H1 (cell line): ENCODE data around the gene TPD52L1. TPM values are rescaled to one million over a fixed set of nuclear protein-coding genes. Genes with fewer than 3 reads are reported as not detected.

Source experiments
- CTCF ChIA-PET: fragments of 300-600 bp; sonication (Branson Sonifier 250); formaldehyde crosslinking; loops from one replicate; lab custom pipeline; 2021; ENCODE audit not compliant: partially characterized antibody; lab: Charles Lee
- POLR2A ChIA-PET: fragments of 300-600 bp; sonication (Branson Sonifier 250); formaldehyde crosslinking; loops from one replicate; lab custom pipeline; 2021; ENCODE audit warnings: inconsistent platforms; ENCODE audit not compliant: partially characterized antibody; lab: Charles Lee
- DNase-seq, 2 experiments: peaks; one replicate each; pipeline versions ENCODE4 v3.0.0 to v3.0.0-alpha.2; 2010 to 2022; ENCODE audit warnings: low spot score in 2 of 2, low read depth in 1 of 2, mixed read lengths in 1 of 2
- FAIRE-seq: peaks from 2 replicates; lab custom pipeline; 2011; peaks lifted over from hg19 to GRCh38; lab: Jason Lieb, UNC
- H2AFZ ChIP-seq: 2 replicates; pipeline ENCODE4 v1.8.1; 2012; ENCODE audit warnings: low read length, inconsistent platforms
- H2AK5ac ChIP-seq: 2 replicates; pipeline ENCODE4 v1.6.1; 2013; ENCODE audit warnings: low read depth, low read length
- H2BK120ac ChIP-seq: replicated peaks from 2 replicates; pipeline ENCODE3; 2013; ENCODE audit warnings: low read depth, low read length, inconsistent platforms
- H2BK12ac ChIP-seq: 2 replicates; pipeline ENCODE4 v1.6.1; 2013; ENCODE audit warnings: low read depth, low read length
- H2BK15ac ChIP-seq: 2 replicates; pipeline ENCODE4 v1.6.1; 2013; ENCODE audit warnings: low read length
- H2BK20ac ChIP-seq: 2 replicates; pipeline ENCODE4 v1.6.1; 2013; ENCODE audit warnings: low read length
- H2BK5ac ChIP-seq: 2 replicates; pipeline ENCODE4 v1.6.1; 2013; ENCODE audit warnings: low read depth, low read length
- H3K14ac ChIP-seq: 2 replicates; pipeline ENCODE4 v1.6.1; 2013; ENCODE audit warnings: inconsistent platforms; ENCODE audit not compliant: insufficient read length
- H3K18ac ChIP-seq: 2 replicates; pipeline ENCODE4 v1.6.1; 2013; ENCODE audit warnings: low read length; ENCODE audit errors: extremely low read depth
- H3K23ac ChIP-seq: 2 replicates; pipeline ENCODE4 v1.6.1; 2013; ENCODE audit warnings: inconsistent platforms; ENCODE audit not compliant: insufficient read length
- H3K23me2 ChIP-seq: 2 replicates; pipeline ENCODE4 v1.6.1; 2013; ENCODE audit warnings: low read depth, low read length
- H3K27ac ChIP-seq: 2 replicates; pipeline ENCODE4 v1.6.1; 2011; ENCODE audit warnings: low read depth, low read length, inconsistent platforms
- H3K27me3 ChIP-seq, 4 experiments: replicated peaks in 1 of 4; 1 replicate in 1 of 4; 2 replicates in 3 of 4; pipeline versions ENCODE4 v1.6.1 to v1.8.1; 2011 to 2013; ENCODE audit warnings: low read length in 3 of 4, mild to moderate bottlenecking in 3 of 4, inconsistent platforms in 2 of 4, mixed read lengths in 2 of 4, moderate library complexity in 1 of 4; ENCODE audit not compliant: control insufficient read depth in 3 of 4, insufficient read depth in 3 of 4; ENCODE audit errors: extremely low read depth in 1 of 4
- H3K36me3 ChIP-seq, 4 experiments: 2 replicates each; pipeline versions ENCODE4 v1.6.1 to v1.8.1; 2011 to 2013; ENCODE audit warnings: mild to moderate bottlenecking in 4 of 4, low read length in 3 of 4, moderate library complexity in 2 of 4, control low read depth in 1 of 4, inconsistent platforms in 1 of 4; ENCODE audit not compliant: insufficient read depth in 4 of 4, control insufficient read depth in 2 of 4
- H3K4ac ChIP-seq: replicated peaks from 2 replicates; pipeline ENCODE3; 2013; ENCODE audit warnings: low read length, low read depth, mixed read lengths, inconsistent platforms; ENCODE audit not compliant: insufficient read length
- H3K4me1 ChIP-seq, 4 experiments: replicated peaks in 1 of 4; 1 replicate in 1 of 4; 2 replicates in 3 of 4; pipeline versions ENCODE4 v1.6.1 to v1.8.1; 2011 to 2013; ENCODE audit warnings: low read length in 3 of 4, inconsistent platforms in 2 of 4, mixed read lengths in 1 of 4; ENCODE audit not compliant: insufficient read depth in 4 of 4, control insufficient read depth in 3 of 4
- H3K4me2 ChIP-seq, 2 experiments: 2 replicates each; pipeline versions ENCODE4 v1.6.1 to v1.8.1; 2011 to 2013; ENCODE audit warnings: low read depth in 2 of 2, low read length in 2 of 2, control low read depth in 1 of 2, inconsistent platforms in 1 of 2, mild to moderate bottlenecking in 1 of 2; ENCODE audit not compliant: insufficient read depth in 1 of 2
- H3K4me3 ChIP-seq, 4 experiments: fragments of 200-600, 300-600 bp in 1 of 4; sonication (generic), shearing (Covaris generic), sonication (Bioruptor Twin) in 1 of 4; 2 replicates each; pipeline versions ENCODE4 v1.5.1 to v1.8.1; 2011 to 2016; ENCODE audit warnings: low read length in 4 of 4, low read depth in 3 of 4, control low read depth in 2 of 4, inconsistent platforms in 2 of 4, mild to moderate bottlenecking in 2 of 4, mixed read lengths in 1 of 4, moderate library complexity in 1 of 4; ENCODE audit not compliant: insufficient read depth in 2 of 4; ENCODE audit errors: extremely low read depth in 1 of 4
- H3K56ac ChIP-seq: replicated peaks from 2 replicates; pipeline ENCODE3; 2013; ENCODE audit warnings: low read depth, mild to moderate bottlenecking, mixed read lengths, low read length, inconsistent platforms; ENCODE audit not compliant: insufficient read length
- H3K79me1 ChIP-seq: 2 replicates; pipeline ENCODE4 v1.6.1; 2013; ENCODE audit warnings: low read depth, low read length, control low read depth
- H3K79me2 ChIP-seq, 2 experiments: 2 replicates each; pipeline versions ENCODE4 v1.6.1 to v1.8.1; 2012 to 2013; ENCODE audit warnings: low read length in 2 of 2, mild to moderate bottlenecking in 2 of 2, inconsistent platforms in 1 of 2; ENCODE audit not compliant: insufficient read depth in 2 of 2, control insufficient read depth in 1 of 2
- H3K9ac ChIP-seq, 4 experiments: replicated peaks in 1 of 4; 1 replicate in 1 of 4; 2 replicates in 3 of 4; pipeline versions ENCODE4 v1.6.1 to v1.8.1; 2011 to 2013; ENCODE audit warnings: low read depth in 3 of 4, low read length in 3 of 4, control low read depth in 2 of 4, mild to moderate bottlenecking in 2 of 4, moderate library complexity in 2 of 4, inconsistent platforms in 1 of 4; ENCODE audit errors: extremely low read depth in 1 of 4
- H3K9me3 ChIP-seq, 2 experiments: 2 replicates each; pipeline versions ENCODE4 v1.6.1 to v1.8.1; 2012 to 2013; ENCODE audit warnings: mild to moderate bottlenecking in 2 of 2, moderate library complexity in 2 of 2, control low read depth in 1 of 2, inconsistent platforms in 1 of 2, low read depth in 1 of 2, low read length in 1 of 2, mixed read lengths in 1 of 2; ENCODE audit not compliant: insufficient read depth in 2 of 2
- H4K20me1 ChIP-seq, 2 experiments: replicated peaks in 1 of 2; 2 replicates each; pipeline versions ENCODE3 to v1.8.1; 2011 to 2013; ENCODE audit warnings: inconsistent platforms in 2 of 2, low read length in 2 of 2, mild to moderate bottlenecking in 1 of 2; ENCODE audit not compliant: insufficient read depth in 2 of 2, control insufficient read depth in 1 of 2
- H4K5ac ChIP-seq: 2 replicates; pipeline ENCODE4 v1.6.1; 2013; ENCODE audit warnings: low read length, low read depth, mixed read lengths, inconsistent platforms; ENCODE audit not compliant: insufficient read length
- H4K8ac ChIP-seq: 2 replicates; pipeline ENCODE4 v1.8.0; 2013; ENCODE audit warnings: mild to moderate bottlenecking, moderate library complexity, low read length, inconsistent platforms; ENCODE audit not compliant: insufficient read depth; ENCODE audit errors: extremely low read depth
- H4K91ac ChIP-seq: replicated peaks from 2 replicates; pipeline ENCODE3; 2013; ENCODE audit warnings: low read length, mixed read lengths, inconsistent platforms; ENCODE audit not compliant: insufficient read length
- CTBP2 ChIP-seq: IDR thresholded peaks from 2 replicates; pipeline ENCODE4 v1.7.0; 2011; ENCODE audit warnings: borderline replicate concordance, mild to moderate bottlenecking, moderate library complexity, mixed read lengths, low read length; ENCODE audit not compliant: insufficient read depth, insufficient read length
- POU5F1 ChIP-seq: IDR thresholded peaks from 2 replicates; pipeline ENCODE4 v1.6.1; 2011; ENCODE audit warnings: low read depth, mild to moderate bottlenecking, low read length, moderate library complexity
- SIN3A ChIP-seq, 2 experiments: IDR thresholded peaks in 1 of 2; conservative IDR thresholded peaks in 1 of 2; 2 replicates each; pipeline ENCODE4 v1.6.1; 2011 to 2012; ENCODE audit warnings: low read length in 2 of 2, improper control_type of control experiment in 1 of 2, low read depth in 1 of 2, mild to moderate bottlenecking in 1 of 2
- USF2 ChIP-seq: IDR thresholded peaks from 2 replicates; pipeline ENCODE4 v1.6.1; 2011; ENCODE audit warnings: low read length, improper control_type of control experiment
- WGBS, 2 experiments: shearing (Covaris generic) in 1 of 2; methylation state at CpG; one replicate each; pipeline versions ENCODE4 v1.1.6 to v1.1.7; 2013 to 2015; ENCODE audit warnings: low lambda C conversion rate in 2 of 2, mixed read lengths in 2 of 2, inconsistent platforms in 1 of 2, low coverage in 1 of 2, missing lambda C conversion rate in 1 of 2; ENCODE audit not compliant: insufficient replicate concordance in 2 of 2, insufficient coverage in 1 of 2, insufficient read length in 1 of 2; ENCODE audit errors: extremely low coverage in 1 of 2, missing lambda C conversion rate in 1 of 2; 5-methylcytosine and 5-hydroxymethylcytosine counted together
- polyA plus RNA-seq, 7 experiments: library from polyadenylated mRNA; depleted of rRNA in 3 of 7; stranded (reverse) in 5 of 7; unstranded in 2 of 7; fragments of >200 nt in 5 of 7; fragments of 200-250 nt in 2 of 7; gene quantifications; 1 replicate in 5 of 7; 2 replicates in 1 of 7; 4 replicates in 1 of 7; pipeline versions ENCODE4 v1.2.1 to v1.2.3, GENCODE V29; 2011 to 2013; ENCODE audit warnings: missing spikeins in 2 of 7, mixed read lengths in 2 of 7
- total RNA-seq: library from RNA; stranded (reverse); fragmentation: NEBNext Ultra II Directional; extraction: Animal tissue kit (Norgen Biotek cat#: 25700); gene quantifications from 2 replicates; pipeline ENCODE4 v1.2.1, GENCODE V29; 2021
- TF ChIP-seq, protein P1 (sequence below): IDR thresholded peaks from 2 replicates; pipeline ENCODE4 v1.6.1; 2012; ENCODE audit warnings: inconsistent platforms

The TPD52L1 gene
- total and polyA plus RNA-seq, 2 of the 8 experiments (the other 6 are each of a cell fraction or from before 2014, with no cell fraction given) = 7.4 to 14.2 TPM

DNA sequence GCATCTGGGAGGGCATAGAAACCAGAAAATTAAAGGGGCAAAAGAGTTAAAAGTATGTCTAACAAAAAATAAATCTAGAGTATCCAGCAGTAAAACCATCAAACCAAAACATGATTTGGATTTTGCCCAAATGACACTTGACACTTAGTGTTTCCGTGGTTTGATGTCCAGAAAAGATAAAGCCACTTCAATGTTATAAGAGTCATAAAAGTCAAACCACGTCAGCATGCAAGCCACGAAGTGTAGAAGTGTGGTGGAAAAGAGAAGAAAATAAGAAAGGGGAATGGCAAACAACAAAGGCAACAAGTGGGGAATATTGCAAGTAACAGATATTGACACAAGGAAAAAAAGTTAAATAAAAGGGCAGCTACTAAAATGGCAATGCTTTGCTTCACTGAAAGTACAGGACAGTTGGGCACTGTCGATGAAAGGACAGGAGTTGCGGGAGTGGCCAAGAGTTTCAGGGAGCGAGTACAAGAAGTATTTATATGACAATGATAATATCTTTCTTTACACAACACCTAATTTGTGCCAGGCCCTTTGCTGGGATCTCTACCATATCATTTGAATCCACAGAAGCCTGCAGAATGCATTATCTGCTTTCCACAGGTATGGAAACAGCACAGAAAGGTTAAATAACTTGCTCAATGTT, 154.5 kb downstream of the TPD52L1 start:
- H4K5ac ChIP-seq = no peak overlapping the region
- H3K18ac ChIP-seq = no peak overlapping the region
- H2BK20ac ChIP-seq = no peak overlapping the region
- FAIRE-seq (no peak), DNase-seq (no peak)
- H3K79me2 ChIP-seq = no peaks in the 10 kb centered on the region
- no peak overlapping the region for H3K56ac ChIP-seq
- CTCF ChIA-PET = interaction anchor here (2.1 to 9.6 kb wide), 4 partner anchors 115 to 645 kb away, joined by 6 to 158 read pairs (median 72); no protein-coding TSS in a partner anchor
- WGBS, 2 experiments = 86% methylated on average over 6 of the region's 6 CpGs; no CpG with 5 or more reads in 1 of the 2 experiments
- H3K79me1 ChIP-seq = no peaks in the 10 kb centered on the region
- H3K27ac ChIP-seq = no peak overlapping the region
- H3K4ac ChIP-seq = no peak overlapping the region
- H2AFZ ChIP-seq = no peak overlapping the region
- H2BK15ac ChIP-seq = no peak overlapping the region
- H3K9ac ChIP-seq = no peak overlapping the region
- TF ChIP-seq SIN3A (conservative IDR thresholded peaks at IDR 0.05 in 1 of 2, IDR thresholded peaks at IDR 0.05 in 1 of 2; ENCODE audit: low read depth in 1 of 2, low read length in 2 of 2) = no peak
- TF ChIP-seq CTBP2 = no peak
- TF ChIP-seq USF2 = no peak
- TF ChIP-seq, protein P1, sequence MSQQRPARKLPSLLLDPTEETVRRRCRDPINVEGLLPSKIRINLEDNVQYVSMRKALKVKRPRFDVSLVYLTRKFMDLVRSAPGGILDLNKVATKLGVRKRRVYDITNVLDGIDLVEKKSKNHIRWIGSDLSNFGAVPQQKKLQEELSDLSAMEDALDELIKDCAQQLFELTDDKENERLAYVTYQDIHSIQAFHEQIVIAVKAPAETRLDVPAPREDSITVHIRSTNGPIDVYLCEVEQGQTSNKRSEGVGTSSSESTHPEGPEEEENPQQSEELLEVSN = no peak
- TF ChIP-seq POU5F1 = no peak
- no peaks in the 10 kb centered on the region for H3K9me3 ChIP-seq
- POLR2A ChIA-PET = interaction anchor here (1.1 kb wide), 1 partner anchor 452 kb away, joined by 3 read pairs; no protein-coding TSS in a partner anchor
- no peak overlapping the region for H3K23ac ChIP-seq
- H3K27me3 ChIP-seq = peaks cover 0 to 1% (median 0%) of the 10 kb centered on the region in 4 experiments; a peak in 1 of 7 replicates
- no peaks in the 10 kb centered on the region for H3K23me2 ChIP-seq
- H2BK12ac ChIP-seq = no peak overlapping the region
- H4K20me1 ChIP-seq = no peaks in the 10 kb centered on the region
- no peak overlapping the region for H2AK5ac ChIP-seq
- H3K14ac ChIP-seq = no peak overlapping the region
- no peak overlapping the region for H3K4me3 ChIP-seq
- no peak overlapping the region for H2BK5ac ChIP-seq
- H3K4me1 ChIP-seq = peaks cover 0 to 2% (median 0%) of the 10 kb centered on the region in 4 experiments; a peak in 1 of 7 replicates
- H4K8ac ChIP-seq = no peak overlapping the region
- no peak overlapping the region for H2BK120ac ChIP-seq
- H4K91ac ChIP-seq = no peak overlapping the region
- H3K4me2 ChIP-seq = no peak overlapping the region
- H3K36me3 ChIP-seq = no peaks in the 10 kb centered on the region
